SH-SY5Y (cell line): ENCODE measurements around the gene HEXD.

Experiments
- GATA2 ChIP-seq: IDR thresholded peaks from 2 replicates; pipeline ENCODE4 v1.6.1; 2011; ENCODE audit warnings: mild to moderate bottlenecking, low read depth, low read length
- GATA3 ChIP-seq: IDR thresholded peaks from 2 replicates; pipeline ENCODE4 v1.6.1; 2011; ENCODE audit warnings: low read depth, mild to moderate bottlenecking, low read length, moderate library complexity

GRCh38 chr17:82388223-82388921, 29.8 kb upstream of the HEXD start:
- TF ChIP-seq GATA3 (no peak), GATA2 (no peak)
